Astrocyte of the cerebellum (primary cell): ENCODE measurements around the gene FAM47E.

ENCODE experiments used
- DNase-seq: peaks from one replicate; pipeline ENCODE4 v3.0.0-alpha.2; 2011; ENCODE audit warnings: low read depth
- H3K4me3 ChIP-seq: 2 replicates; pipeline ENCODE4 v1.5.1; 2011; ENCODE audit warnings: mild to moderate bottlenecking, low read depth, low read length, moderate library complexity
- CTCF ChIP-seq: IDR thresholded peaks from 2 replicates; pipeline ENCODE4 v1.5.1; 2012; ENCODE audit warnings: low read length, low read depth, moderate library complexity, mild to moderate bottlenecking; ENCODE audit errors: missing control alignments
- in situ Hi-C: cut with HindIII; loops from 2 replicates; pipeline ENCODE4 v1.10.0; 2017; ENCODE audit warnings: low sequenced_read_pairs

The FAM47E gene

GRCh38 chr4:76251441-76252270 lies at the start of gene FAM47E:
Gene FAM47E (plus strand): TSS chr4:76251721. CDS start chr4:76251747, 26 bp downstream.
- peak within 1 kb of the TSS; percentile 51 for H3K4me3 ChIP-seq
- no peak for DNase-seq
- in situ Hi-C loops: no loop called here
- TF ChIP-seq CTCF: peak; percentile 55

- DNase-seq: no peak
- TF ChIP-seq CTCF: no peak
- no peak overlapping the region for H3K4me3 ChIP-seq
- in situ Hi-C loops: no loop called here
Measured at GRCh38 chr4:76203541-76203940, 48.0 kb upstream of the FAM47E start.

GRCh38 chr4:76204936-76205335 lies 46.6 kb upstream of the FAM47E start:
- no peak for TF ChIP-seq CTCF
- no peak for DNase-seq
- no peak overlapping the region for H3K4me3 ChIP-seq
- in situ Hi-C loops: no loop called here

GRCh38 chr4:76205476-76205875 lies 46.0 kb upstream of the FAM47E start:
- in situ Hi-C loops: no loop called here
- DNase-seq: no peak
- H3K4me3 ChIP-seq: no peak overlapping the region
- TF ChIP-seq CTCF: no peak

GRCh38 chr4:76206222-76206942 lies 45.1 kb upstream of the FAM47E start:
- no peak for TF ChIP-seq CTCF
- in situ Hi-C loops: no loop called here
- H3K4me3 ChIP-seq: no peak overlapping the region
- no peak for DNase-seq

- no peak overlapping the region for H3K4me3 ChIP-seq
- DNase-seq: no peak
- TF ChIP-seq CTCF: no peak
- in situ Hi-C loops: no loop called here
Measured at GRCh38 chr4:76207549-76207948, 44.0 kb upstream of the FAM47E start.
